ENCODE results near the gene KCNIP1. TPM values are rescaled to one million over a fixed set of nuclear protein-coding genes. Genes with fewer than 3 reads are reported as not detected.

The KCNIP1 gene
- total RNA-seq, 1 donor from 2014 or later = not detected

GRCh38 chr5:170474489-170475274, 29.1 kb upstream of the KCNIP1 start:
- Mint-ChIP-seq H3K36me3 (ENCODE audit: low read depth) (no peaks in the 10 kb centered on the region), H3K27me3 (ENCODE audit: low read depth) (peaks cover 6% of the 10 kb centered on the region), H3K27ac (no peak overlapping the region), H3K4me1 (ENCODE audit: low read depth) (no peaks in the 10 kb centered on the region), H3K9me3 (no peaks in the 10 kb centered on the region), H3K4me3 (ENCODE audit: low read depth) (no peak overlapping the region)
- no peak for DNase-seq (ENCODE audit: low spot score)
- intact Hi-C loops (cut with micrococcal nuclease) = no loop called here

GRCh38 chr5:170475294-170476000, 28.4 kb upstream of the KCNIP1 start:
- no peak for DNase-seq (ENCODE audit: low spot score)
- intact Hi-C loops (cut with micrococcal nuclease) = no loop called here
- Mint-ChIP-seq H3K27ac (no peak overlapping the region), H3K4me3 (ENCODE audit: low read depth) (no peak overlapping the region), H3K9me3 (no peaks in the 10 kb centered on the region), H3K27me3 (ENCODE audit: low read depth) (peaks cover 3% of the 10 kb centered on the region), H3K36me3 (ENCODE audit: low read depth) (no peaks in the 10 kb centered on the region), H3K4me1 (ENCODE audit: low read depth) (no peaks in the 10 kb centered on the region)

GRCh38 chr5:170476704-170477103, 27.1 kb upstream of the KCNIP1 start:
- no peaks in the 10 kb centered on the region for H3K9me3 Mint-ChIP-seq
- peaks cover 11% of the 10 kb centered on the region for H3K27me3 Mint-ChIP-seq (ENCODE audit: low read depth)
- no peak overlapping the region for H3K27ac Mint-ChIP-seq
- no peak for DNase-seq (ENCODE audit: low spot score)
- no peaks in the 10 kb centered on the region for H3K36me3 Mint-ChIP-seq (ENCODE audit: low read depth)
- no peaks in the 10 kb centered on the region for H3K4me1 Mint-ChIP-seq (ENCODE audit: low read depth)
- H3K4me3 Mint-ChIP-seq (ENCODE audit: low read depth) = no peak overlapping the region
- intact Hi-C loops (cut with micrococcal nuclease) = no loop called here

- no peak overlapping the region for H3K4me3 Mint-ChIP-seq (ENCODE audit: low read depth)
- no peak for DNase-seq (ENCODE audit: low spot score)
- peaks cover 15% of the 10 kb centered on the region for H3K27me3 Mint-ChIP-seq (ENCODE audit: low read depth)
- intact Hi-C loops (cut with micrococcal nuclease) = no loop called here
- no peaks in the 10 kb centered on the region for H3K36me3 Mint-ChIP-seq (ENCODE audit: low read depth)
- H3K4me1 Mint-ChIP-seq (ENCODE audit: low read depth) = no peaks in the 10 kb centered on the region
- H3K27ac Mint-ChIP-seq = no peak overlapping the region
- no peaks in the 10 kb centered on the region for H3K9me3 Mint-ChIP-seq
These were observed 25.9 kb upstream of the KCNIP1 start for GRCh38 chr5:170477906-170478305.

- intact Hi-C loops (cut with micrococcal nuclease) = no loop called here
- Mint-ChIP-seq H3K4me1 (ENCODE audit: low read depth) (no peaks in the 10 kb centered on the region), H3K4me3 (ENCODE audit: low read depth) (no peak overlapping the region), H3K27me3 (ENCODE audit: low read depth) (peaks cover 15% of the 10 kb centered on the region), H3K9me3 (no peaks in the 10 kb centered on the region), H3K27ac (no peak overlapping the region), H3K36me3 (ENCODE audit: low read depth) (no peaks in the 10 kb centered on the region)
- DNase-seq (ENCODE audit: low spot score) = no peak
These were observed 25.5 kb upstream of the KCNIP1 start for GRCh38 chr5:170478306-170478705.

- intact Hi-C loops (cut with micrococcal nuclease) = no loop called here
- Mint-ChIP-seq H3K4me3 (ENCODE audit: low read depth) (no peak overlapping the region), H3K36me3 (ENCODE audit: low read depth) (no peaks in the 10 kb centered on the region), H3K9me3 (no peaks in the 10 kb centered on the region), H3K27ac (no peak overlapping the region), H3K27me3 (ENCODE audit: low read depth) (peaks cover 15% of the 10 kb centered on the region), H3K4me1 (ENCODE audit: low read depth) (no peaks in the 10 kb centered on the region)
- no peak for DNase-seq (ENCODE audit: low spot score)
These were observed 24.3 kb upstream of the KCNIP1 start for GRCh38 chr5:170479484-170479883.

GRCh38 chr5:170480260-170480659, 23.6 kb upstream of the KCNIP1 start:
- Mint-ChIP-seq H3K4me3 (ENCODE audit: low read depth) (no peak overlapping the region), H3K9me3 (no peaks in the 10 kb centered on the region), H3K27me3 (ENCODE audit: low read depth) (peaks cover 15% of the 10 kb centered on the region), H3K36me3 (ENCODE audit: low read depth) (no peaks in the 10 kb centered on the region), H3K4me1 (ENCODE audit: low read depth) (no peaks in the 10 kb centered on the region), H3K27ac (no peak overlapping the region)
- intact Hi-C loops (cut with micrococcal nuclease) = no loop called here
- DNase-seq (ENCODE audit: low spot score) = no peak

- no peak overlapping the region for H3K27ac Mint-ChIP-seq
- no peaks in the 10 kb centered on the region for H3K9me3 Mint-ChIP-seq
- DNase-seq (ENCODE audit: low spot score) = no peak
- H3K4me3 Mint-ChIP-seq (ENCODE audit: low read depth) = no peak overlapping the region
- H3K36me3 Mint-ChIP-seq (ENCODE audit: low read depth) = no peaks in the 10 kb centered on the region
- peaks cover 17% of the 10 kb centered on the region for H3K27me3 Mint-ChIP-seq (ENCODE audit: low read depth)
- intact Hi-C loops (cut with micrococcal nuclease) = no loop called here
- H3K4me1 Mint-ChIP-seq (ENCODE audit: low read depth) = no peaks in the 10 kb centered on the region
These were observed 22.0 kb upstream of the KCNIP1 start for GRCh38 chr5:170481849-170482248.

- Mint-ChIP-seq H3K4me1 (ENCODE audit: low read depth) (no peaks in the 10 kb centered on the region), H3K4me3 (ENCODE audit: low read depth) (no peak overlapping the region), H3K36me3 (ENCODE audit: low read depth) (no peaks in the 10 kb centered on the region), H3K9me3 (no peaks in the 10 kb centered on the region), H3K27me3 (ENCODE audit: low read depth) (peaks cover 17% of the 10 kb centered on the region), H3K27ac (no peak overlapping the region)
- intact Hi-C loops (cut with micrococcal nuclease) = no loop called here
- DNase-seq (ENCODE audit: low spot score) = no peak
These were observed 21.3 kb upstream of the KCNIP1 start for GRCh38 chr5:170482511-170482910.

GRCh38 chr5:170483701-170484458, 19.9 kb upstream of the KCNIP1 start:
- intact Hi-C loops (cut with micrococcal nuclease) = no loop called here
- Mint-ChIP-seq H3K27ac (no peak overlapping the region), H3K4me3 (ENCODE audit: low read depth) (no peak overlapping the region), H3K27me3 (ENCODE audit: low read depth) (peaks cover 15% of the 10 kb centered on the region), H3K9me3 (no peaks in the 10 kb centered on the region), H3K36me3 (ENCODE audit: low read depth) (no peaks in the 10 kb centered on the region), H3K4me1 (ENCODE audit: low read depth) (no peaks in the 10 kb centered on the region)
- no peak for DNase-seq (ENCODE audit: low spot score)

- no peak for DNase-seq (ENCODE audit: low spot score)
- intact Hi-C loops (cut with micrococcal nuclease) = no loop called here
- H3K9me3 Mint-ChIP-seq = no peaks in the 10 kb centered on the region
- H3K4me3 Mint-ChIP-seq (ENCODE audit: low read depth) = no peak overlapping the region
- H3K4me1 Mint-ChIP-seq (ENCODE audit: low read depth) = no peaks in the 10 kb centered on the region
- no peaks in the 10 kb centered on the region for H3K36me3 Mint-ChIP-seq (ENCODE audit: low read depth)
- H3K27me3 Mint-ChIP-seq (ENCODE audit: low read depth) = peaks cover 15% of the 10 kb centered on the region
- H3K27ac Mint-ChIP-seq = no peak overlapping the region
These were observed 19.4 kb upstream of the KCNIP1 start for GRCh38 chr5:170484459-170484831.

GRCh38 chr5:170484847-170485615, 18.8 kb upstream of the KCNIP1 start:
- Mint-ChIP-seq H3K4me3 (ENCODE audit: low read depth) (no peak overlapping the region), H3K27ac (no peak overlapping the region), H3K27me3 (ENCODE audit: low read depth) (peaks cover 15% of the 10 kb centered on the region), H3K9me3 (no peaks in the 10 kb centered on the region), H3K4me1 (ENCODE audit: low read depth) (no peaks in the 10 kb centered on the region), H3K36me3 (ENCODE audit: low read depth) (no peaks in the 10 kb centered on the region)
- intact Hi-C loops (cut with micrococcal nuclease) = no loop called here
- no peak for DNase-seq (ENCODE audit: low spot score)
